AG09319 (cell line): Measurements from ENCODE around the gene INS.

Experiments used
- DNase-seq: peaks from one replicate; pipeline ENCODE4 v3.0.0-alpha.2; 2010; ENCODE audit warnings: low read depth; ENCODE audit errors: extremely low read depth
- TF ChIP-seq, protein P1 (sequence below): IDR thresholded peaks from 2 replicates; pipeline ENCODE4 v1.5.1; 2011; ENCODE audit warnings: low read depth, mild to moderate bottlenecking, inconsistent platforms, low read length, moderate library complexity

The INS gene

DNA sequence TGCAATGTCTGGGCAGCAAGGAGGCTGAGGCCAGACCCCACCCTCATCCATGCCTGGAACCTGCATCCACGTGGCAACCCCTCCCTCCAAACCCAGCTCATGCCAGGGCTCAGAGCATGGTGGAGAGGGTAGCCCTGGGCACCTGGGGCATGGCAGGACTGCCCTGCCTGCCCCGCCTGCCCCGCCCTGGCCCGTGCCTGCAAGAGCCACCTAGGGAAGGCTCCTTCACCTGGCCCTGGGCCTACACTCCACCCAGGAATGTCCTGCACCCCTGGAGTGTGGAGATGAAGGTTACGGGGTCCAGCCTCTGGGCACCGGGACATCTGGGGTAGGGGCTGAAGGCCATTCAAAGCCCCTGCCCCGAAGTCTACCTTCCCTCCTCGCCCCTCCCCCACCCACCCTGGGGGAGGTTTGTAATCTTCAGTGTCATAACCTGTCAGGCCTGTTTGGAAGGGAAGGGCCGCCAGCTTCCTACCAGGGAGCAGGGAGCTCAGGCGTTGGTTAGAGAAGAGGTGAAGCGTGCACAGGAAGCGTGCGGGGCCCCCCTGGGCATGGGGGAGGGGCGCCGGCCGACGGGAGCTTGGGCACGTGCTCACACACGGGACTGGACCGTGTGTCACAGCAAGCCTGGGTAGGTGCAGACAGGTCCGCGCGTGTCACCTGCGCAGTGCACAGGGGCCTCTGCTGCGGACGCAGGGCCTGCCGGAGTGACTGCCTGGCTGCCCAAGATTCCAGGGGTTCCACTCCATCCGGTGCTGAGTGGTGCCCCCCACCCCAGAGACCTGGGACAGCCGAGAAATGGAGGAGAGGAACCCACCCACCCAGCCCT, 41.3 kb upstream of the INS start:
- TF ChIP-seq, protein P1, sequence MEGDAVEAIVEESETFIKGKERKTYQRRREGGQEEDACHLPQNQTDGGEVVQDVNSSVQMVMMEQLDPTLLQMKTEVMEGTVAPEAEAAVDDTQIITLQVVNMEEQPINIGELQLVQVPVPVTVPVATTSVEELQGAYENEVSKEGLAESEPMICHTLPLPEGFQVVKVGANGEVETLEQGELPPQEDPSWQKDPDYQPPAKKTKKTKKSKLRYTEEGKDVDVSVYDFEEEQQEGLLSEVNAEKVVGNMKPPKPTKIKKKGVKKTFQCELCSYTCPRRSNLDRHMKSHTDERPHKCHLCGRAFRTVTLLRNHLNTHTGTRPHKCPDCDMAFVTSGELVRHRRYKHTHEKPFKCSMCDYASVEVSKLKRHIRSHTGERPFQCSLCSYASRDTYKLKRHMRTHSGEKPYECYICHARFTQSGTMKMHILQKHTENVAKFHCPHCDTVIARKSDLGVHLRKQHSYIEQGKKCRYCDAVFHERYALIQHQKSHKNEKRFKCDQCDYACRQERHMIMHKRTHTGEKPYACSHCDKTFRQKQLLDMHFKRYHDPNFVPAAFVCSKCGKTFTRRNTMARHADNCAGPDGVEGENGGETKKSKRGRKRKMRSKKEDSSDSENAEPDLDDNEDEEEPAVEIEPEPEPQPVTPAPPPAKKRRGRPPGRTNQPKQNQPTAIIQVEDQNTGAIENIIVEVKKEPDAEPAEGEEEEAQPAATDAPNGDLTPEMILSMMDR: no peak
- DNase-seq: no peak

DNA sequence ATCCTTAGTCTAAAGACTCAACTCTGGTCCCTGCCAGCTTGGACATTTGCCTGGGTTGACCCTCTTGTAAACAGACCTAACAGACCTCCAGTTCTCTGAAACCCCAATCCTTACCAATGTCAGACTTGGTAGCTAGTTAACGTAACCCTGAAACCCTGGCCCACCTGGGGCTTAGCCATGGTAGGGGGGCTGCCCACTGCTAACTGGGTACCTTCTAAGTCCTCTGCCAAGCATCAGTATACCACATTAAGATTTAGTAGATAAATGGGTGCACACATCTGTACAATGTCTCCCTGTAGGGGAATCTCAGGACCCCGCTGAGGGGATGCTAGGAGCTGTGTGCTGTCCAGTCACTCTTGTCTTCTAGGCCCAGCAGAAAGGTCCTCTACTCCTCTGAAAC, 40.5 kb upstream of the INS start:
- TF ChIP-seq, protein P1: no peak
- no peak for DNase-seq

DNA sequence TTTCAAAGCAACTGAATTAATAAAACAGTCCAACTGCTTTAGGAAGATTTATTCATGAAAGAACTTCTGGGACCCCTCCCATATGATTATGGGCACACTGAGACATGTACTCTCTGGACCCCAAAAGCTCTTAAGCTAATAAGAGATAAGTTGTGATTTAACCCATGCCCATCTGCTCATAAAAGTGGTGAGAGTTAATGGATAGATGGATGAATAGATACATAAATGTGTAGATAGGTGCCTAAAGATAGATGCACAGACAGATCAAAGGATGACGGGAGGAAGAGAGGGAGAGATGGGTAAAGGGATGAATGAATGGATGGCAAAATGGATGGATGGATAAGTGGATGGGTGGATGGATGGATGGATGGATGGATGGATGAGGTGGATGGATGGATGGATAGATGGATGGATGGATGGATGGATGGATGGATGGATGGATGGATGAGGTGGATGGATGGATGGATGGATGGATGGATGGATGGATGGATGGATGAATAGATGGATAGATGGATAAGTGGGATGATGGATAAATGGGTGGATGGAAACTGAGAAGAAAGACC, 40.0 kb upstream of the INS start:
- no peak for DNase-seq
- TF ChIP-seq, protein P1: no peak

DNA sequence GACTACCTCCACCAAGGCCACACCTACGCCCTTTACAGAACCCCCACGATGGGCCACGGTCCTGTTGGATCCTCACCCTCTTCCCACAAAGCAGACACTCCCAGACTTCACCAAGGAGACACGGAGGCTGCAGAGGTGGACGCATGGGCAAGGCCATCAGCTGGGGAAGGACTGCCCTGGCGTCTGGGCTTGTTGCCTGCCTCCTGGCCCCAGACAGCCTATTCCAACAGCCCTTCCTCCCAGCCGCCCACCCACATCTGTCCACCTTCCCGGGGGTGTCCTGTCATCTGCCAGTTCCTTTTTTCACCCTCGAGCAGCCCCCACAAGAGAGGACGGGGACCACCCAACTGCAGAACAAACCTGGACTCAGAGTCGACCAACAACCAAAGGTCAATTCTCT, 39.5 kb upstream of the INS start:
- TF ChIP-seq, protein P1: no peak
- no peak for DNase-seq

DNA sequence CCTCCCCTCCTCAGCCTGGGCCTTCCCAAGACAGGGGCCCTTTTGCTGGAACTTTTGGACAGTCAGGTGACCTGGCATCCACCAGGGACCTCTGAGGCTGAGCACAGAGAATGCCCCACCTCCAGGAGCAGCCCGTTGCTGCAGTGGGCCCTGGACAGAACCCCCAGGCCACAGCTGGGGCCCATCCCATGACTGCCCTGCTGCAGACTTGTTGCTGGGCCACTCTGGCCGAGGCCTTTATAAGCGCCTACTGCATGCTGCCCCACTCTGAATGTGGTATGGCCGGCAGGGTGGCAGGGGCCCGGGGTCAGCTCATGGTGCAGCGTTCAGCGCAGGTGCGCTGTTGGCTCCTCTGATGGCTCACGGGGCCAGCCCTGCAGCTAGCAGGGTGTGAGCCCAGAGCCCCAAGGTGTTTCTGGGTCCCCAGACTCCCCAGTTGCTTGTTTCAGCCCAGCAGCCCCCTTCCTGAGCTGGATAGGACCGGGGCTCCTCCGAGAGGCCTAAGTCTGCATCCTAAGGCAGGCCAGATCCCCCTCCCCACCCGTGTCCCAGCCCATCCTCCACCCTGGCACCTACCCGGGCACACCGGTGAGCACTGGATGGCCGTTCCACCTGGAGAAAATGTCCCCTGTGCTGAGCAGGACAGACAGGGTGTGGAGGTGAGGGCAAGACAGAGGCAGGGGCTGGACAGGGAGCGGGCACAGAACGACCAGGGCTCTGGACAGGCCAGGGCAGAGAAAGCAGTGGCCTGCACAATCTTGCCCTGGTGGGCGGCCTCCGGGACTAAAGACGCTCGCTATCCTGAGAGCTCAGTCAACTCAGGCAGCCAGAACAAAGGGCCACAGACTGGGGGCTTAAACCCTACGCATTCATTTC, 38.7 kb upstream of the INS start:
- TF ChIP-seq, protein P1: no peak
- DNase-seq: no peak

DNA sequence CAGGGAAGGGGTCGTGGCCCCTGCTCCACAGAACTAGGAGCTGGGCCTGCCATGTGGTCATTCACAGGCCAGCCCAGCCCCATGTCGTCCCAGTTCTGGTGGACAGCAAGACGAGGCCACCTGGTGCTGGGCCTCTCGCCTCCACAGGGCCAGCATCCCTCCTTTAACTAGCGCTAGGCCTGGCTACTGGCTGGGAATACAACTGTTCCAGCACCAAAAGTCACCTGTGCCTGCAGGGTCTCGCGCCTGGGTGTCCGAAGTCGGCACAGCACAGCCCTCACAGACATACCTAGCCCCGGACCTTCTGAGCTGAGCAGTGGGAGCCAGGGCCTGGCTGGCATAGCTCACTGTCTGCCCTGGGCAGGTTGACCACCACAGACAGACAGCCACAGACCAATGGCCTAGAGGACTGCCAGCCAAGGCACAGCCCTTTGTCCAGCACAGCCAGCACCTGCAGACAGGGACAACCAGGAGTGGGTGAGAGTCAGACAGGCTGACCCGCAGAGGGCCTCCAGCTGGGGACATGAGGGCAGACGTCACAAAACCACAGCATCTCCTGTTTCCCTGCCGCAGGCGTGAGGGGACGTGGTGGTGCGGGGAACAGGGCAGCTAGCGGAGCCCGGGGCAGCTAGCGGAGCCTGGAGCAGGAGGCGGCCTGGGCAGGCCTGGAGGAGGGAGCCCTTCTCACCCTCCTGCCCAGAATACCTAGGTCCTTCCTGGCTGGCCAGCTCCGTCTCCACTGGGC, 37.8 kb upstream of the INS start:
- TF ChIP-seq, protein P1: no peak
- no peak for DNase-seq
